DOHH2 (cell line): ENCODE results near the gene LBR.

Source experiments
- EZH2phosphoT487 ChIP-seq: fragments of 200-600 bp; sonication (generic); IDR thresholded peaks from 2 replicates; pipeline ENCODE4 v1.6.1; 2017; ENCODE audit warnings: borderline replicate concordance, mild to moderate bottlenecking, antibody characterized with exemption, low read length, moderate library complexity, mixed read lengths
- TF ChIP-seq, protein P1 (sequence below): fragments of 200-600 bp; sonication (generic); IDR thresholded peaks from one replicate; pipeline ENCODE4 v1.5.1; 2014; ENCODE audit warnings: antibody characterized with exemption, mild to moderate bottlenecking, low read depth, low read length; ENCODE audit not compliant: poor library complexity, severe bottlenecking

DNA sequence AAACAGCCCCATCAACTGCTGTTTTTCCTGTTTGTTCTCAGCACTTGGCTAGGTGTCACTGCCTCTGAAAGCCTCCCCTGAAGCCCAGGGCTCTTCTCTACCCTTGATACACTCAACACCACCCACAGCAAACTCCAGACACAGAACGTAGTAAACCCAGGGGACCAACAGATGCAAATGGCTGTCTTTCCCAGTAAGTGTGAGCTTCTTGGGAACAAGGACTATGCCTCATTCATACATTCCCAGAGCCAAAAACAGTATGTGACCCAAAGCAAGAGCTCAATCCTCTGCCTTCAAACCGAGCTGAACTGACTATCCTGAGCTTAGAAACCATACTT, 4.4 kb downstream of the LBR start:
- TF ChIP-seq, protein P1, sequence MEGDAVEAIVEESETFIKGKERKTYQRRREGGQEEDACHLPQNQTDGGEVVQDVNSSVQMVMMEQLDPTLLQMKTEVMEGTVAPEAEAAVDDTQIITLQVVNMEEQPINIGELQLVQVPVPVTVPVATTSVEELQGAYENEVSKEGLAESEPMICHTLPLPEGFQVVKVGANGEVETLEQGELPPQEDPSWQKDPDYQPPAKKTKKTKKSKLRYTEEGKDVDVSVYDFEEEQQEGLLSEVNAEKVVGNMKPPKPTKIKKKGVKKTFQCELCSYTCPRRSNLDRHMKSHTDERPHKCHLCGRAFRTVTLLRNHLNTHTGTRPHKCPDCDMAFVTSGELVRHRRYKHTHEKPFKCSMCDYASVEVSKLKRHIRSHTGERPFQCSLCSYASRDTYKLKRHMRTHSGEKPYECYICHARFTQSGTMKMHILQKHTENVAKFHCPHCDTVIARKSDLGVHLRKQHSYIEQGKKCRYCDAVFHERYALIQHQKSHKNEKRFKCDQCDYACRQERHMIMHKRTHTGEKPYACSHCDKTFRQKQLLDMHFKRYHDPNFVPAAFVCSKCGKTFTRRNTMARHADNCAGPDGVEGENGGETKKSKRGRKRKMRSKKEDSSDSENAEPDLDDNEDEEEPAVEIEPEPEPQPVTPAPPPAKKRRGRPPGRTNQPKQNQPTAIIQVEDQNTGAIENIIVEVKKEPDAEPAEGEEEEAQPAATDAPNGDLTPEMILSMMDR: no peak
- TF ChIP-seq EZH2phosphoT487: no peak
